HepG2 (cell line): ENCODE data around the gene FANCG. TPM values are rescaled to one million over a fixed set of nuclear protein-coding genes. Genes with fewer than 3 reads are reported as not detected.

ENCODE experiments used
- EHMT2 ChIP-seq: fragments of 200-600 bp; sonication (generic); IDR thresholded peaks from 2 replicates; pipeline ENCODE4 v1.7.0; 2017; ENCODE audit warnings: antibody characterized with exemption, low read depth, low read length, borderline replicate concordance
- FOXP4 ChIP-seq: sonication (generic); formaldehyde crosslinking; IDR thresholded peaks from 2 replicates; pipeline ENCODE4 v1.4.0; 2020; ENCODE audit warnings: missing genetic modification reagents
- GATA4 ChIP-seq: sonication (generic); IDR thresholded peaks from 2 replicates; pipeline ENCODE4 v1.6.1; 2016; ENCODE audit warnings: antibody characterized with exemption, low read depth, borderline replicate concordance
- RBAK ChIP-seq: sonication (generic); formaldehyde crosslinking; IDR thresholded peaks from 2 replicates; pipeline ENCODE4 v1.5.1; 2020; ENCODE audit warnings: mild to moderate bottlenecking, missing genetic modification reagents
- TAF1 ChIP-seq: sonication (generic); formaldehyde crosslinking; IDR thresholded peaks from 2 replicates; pipeline ENCODE4 v1.4.0; 2020; ENCODE audit warnings: missing genetic modification reagents
- THAP9 ChIP-seq: sonication (generic); formaldehyde crosslinking; IDR thresholded peaks from 2 replicates; pipeline ENCODE4; 2020; ENCODE audit warnings: missing genetic modification reagents, mild to moderate bottlenecking, borderline replicate concordance
- ZBTB26 ChIP-seq: IDR thresholded peaks from 2 replicates; pipeline ENCODE4 v1.6.1; 2016; ENCODE audit warnings: missing compliant biosample characterization, missing genetic modification reagents, borderline replicate concordance
- ZBTB39 ChIP-seq: sonication (generic); formaldehyde crosslinking; IDR thresholded peaks from 2 replicates; pipeline ENCODE4 v1.5.0; 2020; ENCODE audit warnings: missing genetic modification reagents
- ZBTB7A ChIP-seq: sonication (generic); formaldehyde crosslinking; IDR thresholded peaks from 2 replicates; pipeline ENCODE4 v1.8.0; 2022; ENCODE audit warnings: mild to moderate bottlenecking, missing genetic modification reagents
- ZNF24 ChIP-seq: fragments of 450-650 bp; IDR thresholded peaks from 2 replicates; pipeline ENCODE4 v1.6.1; 2017; ENCODE audit warnings: antibody characterized with exemption, mild to moderate bottlenecking
- ZNF34 ChIP-seq: sonication (generic); formaldehyde crosslinking; IDR thresholded peaks from 2 replicates; pipeline ENCODE4 v1.4.0; 2020; ENCODE audit warnings: mild to moderate bottlenecking, missing genetic modification reagents, borderline replicate concordance
- ZNF609 ChIP-seq: sonication (generic); formaldehyde crosslinking; IDR thresholded peaks from 2 replicates; pipeline ENCODE4 v1.4.0; 2020; ENCODE audit warnings: mild to moderate bottlenecking, missing genetic modification reagents, borderline replicate concordance
- ZNF674 ChIP-seq: sonication (generic); formaldehyde crosslinking; IDR thresholded peaks from 2 replicates; pipeline ENCODE4 v1.5.0; 2020; ENCODE audit warnings: low read depth, mild to moderate bottlenecking, missing genetic modification reagents
- polyA plus RNA-seq, 8 experiments: library from polyadenylated mRNA; depleted of rRNA in 3 of 8; stranded (reverse) in 7 of 8; unstranded in 1 of 8; fragments of >200 nt; fragmentation: Illumina TruSeq in 4 of 8; extraction: Trizol in 4 of 8; gene quantifications; 2 replicates each; pipeline versions ENCODE4 v1.2.1 to v1.2.3, GENCODE V29; 2011 to 2016; ENCODE audit warnings: low read depth in 4 of 8, missing spikeins in 1 of 8, mixed read lengths in 1 of 8; ENCODE audit not compliant: insufficient read depth in 1 of 8
- total RNA-seq, 5 experiments: library from RNA; depleted of rRNA; stranded (reverse); fragments of >200 nt; fragmentation: Illumina TruSeq; extraction: Trizol; gene quantifications; 2 replicates each; pipeline ENCODE4 v1.2.3, GENCODE V29; 2016; ENCODE audit warnings: low read depth in 1 of 5

The FANCG gene
- total and polyA plus RNA-seq, 2 of the 13 experiments (the other 11 are each of a cell fraction or from before 2014, with no cell fraction given) = 14.4 to 45.1 TPM

- TF ChIP-seq FOXP4 (CRISPR knock-in tag) (no peak; the same call in 1 of the 2 replicates), ZBTB7A (CRISPR knock-in tag) (peak; percentile 50; the same call in 1 of the 2 replicates), TAF1 (CRISPR knock-in tag) (peak; percentile 66), GATA4 (no peak), ZNF24 (no peak), EHMT2 (no peak), ZNF34 (CRISPR knock-in tag) (no peak), ZNF609 (CRISPR knock-in tag) (peak; percentile 29; the same call in 1 of the 2 replicates), ZBTB39 (CRISPR knock-in tag) (no peak), THAP9 (CRISPR knock-in tag) (peak; percentile 33; the same call in 1 of the 2 replicates), ZBTB26 (CRISPR knock-in tag) (peak; percentile 34; the same call in 1 of the 2 replicates), RBAK (CRISPR knock-in tag) (no peak), ZNF674 (CRISPR knock-in tag) (peak; percentile 63; the same call in 1 of the 2 replicates)
These were observed 7.8 kb downstream of the FANCG start (continued) for GRCh38 chr9:35071814-35072460.
